H1 (cell line): ENCODE data around the gene CLEC16A. TPM values are rescaled to one million over a fixed set of nuclear protein-coding genes. Genes with fewer than 3 reads are reported as not detected.

Source experiments
- CTCF ChIA-PET: fragments of 300-600 bp; sonication (Branson Sonifier 250); formaldehyde crosslinking; loops from one replicate; lab custom pipeline; 2021; ENCODE audit not compliant: partially characterized antibody; lab: Charles Lee
- POLR2A ChIA-PET: fragments of 300-600 bp; sonication (Branson Sonifier 250); formaldehyde crosslinking; loops from one replicate; lab custom pipeline; 2021; ENCODE audit warnings: inconsistent platforms; ENCODE audit not compliant: partially characterized antibody; lab: Charles Lee
- DNase-seq, 2 experiments: peaks; one replicate each; pipeline versions ENCODE4 v3.0.0 to v3.0.0-alpha.2; 2010 to 2022; ENCODE audit warnings: low spot score in 2 of 2, low read depth in 1 of 2, mixed read lengths in 1 of 2
- FAIRE-seq: peaks from 2 replicates; lab custom pipeline; 2011; peaks lifted over from hg19 to GRCh38; lab: Jason Lieb, UNC
- H2AFZ ChIP-seq: 2 replicates; pipeline ENCODE4 v1.8.1; 2012; ENCODE audit warnings: low read length, inconsistent platforms
- H2AK5ac ChIP-seq: 2 replicates; pipeline ENCODE4 v1.6.1; 2013; ENCODE audit warnings: low read depth, low read length
- H2BK120ac ChIP-seq: replicated peaks from 2 replicates; pipeline ENCODE3; 2013; ENCODE audit warnings: low read depth, low read length, inconsistent platforms
- H2BK12ac ChIP-seq: 2 replicates; pipeline ENCODE4 v1.6.1; 2013; ENCODE audit warnings: low read depth, low read length
- H2BK15ac ChIP-seq: 2 replicates; pipeline ENCODE4 v1.6.1; 2013; ENCODE audit warnings: low read length
- H2BK20ac ChIP-seq: 2 replicates; pipeline ENCODE4 v1.6.1; 2013; ENCODE audit warnings: low read length
- H2BK5ac ChIP-seq: 2 replicates; pipeline ENCODE4 v1.6.1; 2013; ENCODE audit warnings: low read depth, low read length
- H3K14ac ChIP-seq: 2 replicates; pipeline ENCODE4 v1.6.1; 2013; ENCODE audit warnings: inconsistent platforms; ENCODE audit not compliant: insufficient read length
- H3K18ac ChIP-seq: 2 replicates; pipeline ENCODE4 v1.6.1; 2013; ENCODE audit warnings: low read length; ENCODE audit errors: extremely low read depth
- H3K23ac ChIP-seq: 2 replicates; pipeline ENCODE4 v1.6.1; 2013; ENCODE audit warnings: inconsistent platforms; ENCODE audit not compliant: insufficient read length
- H3K23me2 ChIP-seq: 2 replicates; pipeline ENCODE4 v1.6.1; 2013; ENCODE audit warnings: low read depth, low read length
- H3K27ac ChIP-seq: 2 replicates; pipeline ENCODE4 v1.6.1; 2011; ENCODE audit warnings: low read depth, low read length, inconsistent platforms
- H3K27me3 ChIP-seq, 4 experiments: replicated peaks in 1 of 4; 1 replicate in 1 of 4; 2 replicates in 3 of 4; pipeline versions ENCODE4 v1.6.1 to v1.8.1; 2011 to 2013; ENCODE audit warnings: low read length in 3 of 4, mild to moderate bottlenecking in 3 of 4, inconsistent platforms in 2 of 4, mixed read lengths in 2 of 4, moderate library complexity in 1 of 4; ENCODE audit not compliant: control insufficient read depth in 3 of 4, insufficient read depth in 3 of 4; ENCODE audit errors: extremely low read depth in 1 of 4
- H3K36me3 ChIP-seq, 4 experiments: 2 replicates each; pipeline versions ENCODE4 v1.6.1 to v1.8.1; 2011 to 2013; ENCODE audit warnings: mild to moderate bottlenecking in 4 of 4, low read length in 3 of 4, moderate library complexity in 2 of 4, control low read depth in 1 of 4, inconsistent platforms in 1 of 4; ENCODE audit not compliant: insufficient read depth in 4 of 4, control insufficient read depth in 2 of 4
- H3K4ac ChIP-seq: replicated peaks from 2 replicates; pipeline ENCODE3; 2013; ENCODE audit warnings: low read length, low read depth, mixed read lengths, inconsistent platforms; ENCODE audit not compliant: insufficient read length
- H3K4me1 ChIP-seq, 4 experiments: replicated peaks in 1 of 4; 1 replicate in 1 of 4; 2 replicates in 3 of 4; pipeline versions ENCODE4 v1.6.1 to v1.8.1; 2011 to 2013; ENCODE audit warnings: low read length in 3 of 4, inconsistent platforms in 2 of 4, mixed read lengths in 1 of 4; ENCODE audit not compliant: insufficient read depth in 4 of 4, control insufficient read depth in 3 of 4
- H3K4me2 ChIP-seq, 2 experiments: 2 replicates each; pipeline versions ENCODE4 v1.6.1 to v1.8.1; 2011 to 2013; ENCODE audit warnings: low read depth in 2 of 2, low read length in 2 of 2, control low read depth in 1 of 2, inconsistent platforms in 1 of 2, mild to moderate bottlenecking in 1 of 2; ENCODE audit not compliant: insufficient read depth in 1 of 2
- H3K4me3 ChIP-seq, 4 experiments: fragments of 200-600, 300-600 bp in 1 of 4; sonication (generic), shearing (Covaris generic), sonication (Bioruptor Twin) in 1 of 4; 2 replicates each; pipeline versions ENCODE4 v1.5.1 to v1.8.1; 2011 to 2016; ENCODE audit warnings: low read length in 4 of 4, low read depth in 3 of 4, control low read depth in 2 of 4, inconsistent platforms in 2 of 4, mild to moderate bottlenecking in 2 of 4, mixed read lengths in 1 of 4, moderate library complexity in 1 of 4; ENCODE audit not compliant: insufficient read depth in 2 of 4; ENCODE audit errors: extremely low read depth in 1 of 4
- H3K56ac ChIP-seq: replicated peaks from 2 replicates; pipeline ENCODE3; 2013; ENCODE audit warnings: low read depth, mild to moderate bottlenecking, mixed read lengths, low read length, inconsistent platforms; ENCODE audit not compliant: insufficient read length
- H3K79me1 ChIP-seq: 2 replicates; pipeline ENCODE4 v1.6.1; 2013; ENCODE audit warnings: low read depth, low read length, control low read depth
- H3K79me2 ChIP-seq, 2 experiments: 2 replicates each; pipeline versions ENCODE4 v1.6.1 to v1.8.1; 2012 to 2013; ENCODE audit warnings: low read length in 2 of 2, mild to moderate bottlenecking in 2 of 2, inconsistent platforms in 1 of 2; ENCODE audit not compliant: insufficient read depth in 2 of 2, control insufficient read depth in 1 of 2
- H3K9ac ChIP-seq, 4 experiments: replicated peaks in 1 of 4; 1 replicate in 1 of 4; 2 replicates in 3 of 4; pipeline versions ENCODE4 v1.6.1 to v1.8.1; 2011 to 2013; ENCODE audit warnings: low read depth in 3 of 4, low read length in 3 of 4, control low read depth in 2 of 4, mild to moderate bottlenecking in 2 of 4, moderate library complexity in 2 of 4, inconsistent platforms in 1 of 4; ENCODE audit errors: extremely low read depth in 1 of 4
- H3K9me3 ChIP-seq, 2 experiments: 2 replicates each; pipeline versions ENCODE4 v1.6.1 to v1.8.1; 2012 to 2013; ENCODE audit warnings: mild to moderate bottlenecking in 2 of 2, moderate library complexity in 2 of 2, control low read depth in 1 of 2, inconsistent platforms in 1 of 2, low read depth in 1 of 2, low read length in 1 of 2, mixed read lengths in 1 of 2; ENCODE audit not compliant: insufficient read depth in 2 of 2
- H4K20me1 ChIP-seq, 2 experiments: replicated peaks in 1 of 2; 2 replicates each; pipeline versions ENCODE3 to v1.8.1; 2011 to 2013; ENCODE audit warnings: inconsistent platforms in 2 of 2, low read length in 2 of 2, mild to moderate bottlenecking in 1 of 2; ENCODE audit not compliant: insufficient read depth in 2 of 2, control insufficient read depth in 1 of 2
- H4K5ac ChIP-seq: 2 replicates; pipeline ENCODE4 v1.6.1; 2013; ENCODE audit warnings: low read length, low read depth, mixed read lengths, inconsistent platforms; ENCODE audit not compliant: insufficient read length
- H4K8ac ChIP-seq: 2 replicates; pipeline ENCODE4 v1.8.0; 2013; ENCODE audit warnings: mild to moderate bottlenecking, moderate library complexity, low read length, inconsistent platforms; ENCODE audit not compliant: insufficient read depth; ENCODE audit errors: extremely low read depth
- H4K91ac ChIP-seq: replicated peaks from 2 replicates; pipeline ENCODE3; 2013; ENCODE audit warnings: low read length, mixed read lengths, inconsistent platforms; ENCODE audit not compliant: insufficient read length
- USF2 ChIP-seq: IDR thresholded peaks from 2 replicates; pipeline ENCODE4 v1.6.1; 2011; ENCODE audit warnings: low read length, improper control_type of control experiment
- WGBS, 2 experiments: shearing (Covaris generic) in 1 of 2; methylation state at CpG; one replicate each; pipeline versions ENCODE4 v1.1.6 to v1.1.7; 2013 to 2015; ENCODE audit warnings: low lambda C conversion rate in 2 of 2, mixed read lengths in 2 of 2, inconsistent platforms in 1 of 2, low coverage in 1 of 2, missing lambda C conversion rate in 1 of 2; ENCODE audit not compliant: insufficient replicate concordance in 2 of 2, insufficient coverage in 1 of 2, insufficient read length in 1 of 2; ENCODE audit errors: extremely low coverage in 1 of 2, missing lambda C conversion rate in 1 of 2; 5-methylcytosine and 5-hydroxymethylcytosine counted together
- polyA plus RNA-seq, 7 experiments: library from polyadenylated mRNA; depleted of rRNA in 3 of 7; stranded (reverse) in 5 of 7; unstranded in 2 of 7; fragments of >200 nt in 5 of 7; fragments of 200-250 nt in 2 of 7; gene quantifications; 1 replicate in 5 of 7; 2 replicates in 1 of 7; 4 replicates in 1 of 7; pipeline versions ENCODE4 v1.2.1 to v1.2.3, GENCODE V29; 2011 to 2013; ENCODE audit warnings: missing spikeins in 2 of 7, mixed read lengths in 2 of 7
- total RNA-seq: library from RNA; stranded (reverse); fragmentation: NEBNext Ultra II Directional; extraction: Animal tissue kit (Norgen Biotek cat#: 25700); gene quantifications from 2 replicates; pipeline ENCODE4 v1.2.1, GENCODE V29; 2021

CLEC16A gene
- total and polyA plus RNA-seq, 2 of the 8 experiments (the other 6 are each of a cell fraction or from before 2014, with no cell fraction given): 7.6 to 19.3 TPM

GRCh38 chr16:10920726-10921427 lies 23.5 kb upstream of the CLEC16A start:
- ChIA-PET CTCF (interaction anchor here (0.9 to 8.1 kb wide), 6 partner anchors 11 to 175 kb away, joined by 3 to 82 read pairs (median 3); no protein-coding TSS in a partner anchor), POLR2A (no interaction called here)
- Histone ChIP-seq H3K23me2 (no peaks in the 10 kb centered on the region), H3K9ac (no peak overlapping the region), H4K20me1 (peaks cover 0 to 5% of the 10 kb centered on the region in 2 experiments), H3K79me1 (no peaks in the 10 kb centered on the region), H2BK120ac (no peak overlapping the region), H2BK5ac (no peak overlapping the region), H3K4me3 (no peak overlapping the region), H3K79me2 (no peaks in the 10 kb centered on the region), H3K27ac (no peak overlapping the region), H3K9me3 (no peaks in the 10 kb centered on the region), H3K18ac (no peak overlapping the region), H3K23ac (no peak overlapping the region), H3K56ac (no peak overlapping the region), H3K27me3 (peaks cover 0 to 3% (median 0%) of the 10 kb centered on the region in 4 experiments; a peak in 1 of 7 replicates), H4K8ac (no peak overlapping the region), H2BK12ac (no peak overlapping the region)
- 88% methylated on average over 15 of the region's 15 CpGs; no CpG with 5 or more reads in 1 of the 2 experiments for WGBS, 2 experiments
- no peak for DNase-seq
- TF ChIP-seq USF2: no peak
- TF ChIP-seq, all 59 proteins: peak for 0
- no peak overlapping the region for H2AFZ ChIP-seq
- no peaks in the 10 kb centered on the region for H3K36me3 ChIP-seq
- no peak overlapping the region for H3K4me2 ChIP-seq
- H2BK20ac ChIP-seq: no peak overlapping the region
- H3K4me1 ChIP-seq: peaks cover 0 to 8% (median 0%) of the 10 kb centered on the region in 4 experiments; a peak in 2 of 7 replicates
- no peak overlapping the region for H3K4ac ChIP-seq
- no peak overlapping the region for H4K91ac ChIP-seq
- no peak overlapping the region for H4K5ac ChIP-seq
- H3K14ac ChIP-seq: no peak overlapping the region
- no peak overlapping the region for H2AK5ac ChIP-seq
- no peak overlapping the region for H2BK15ac ChIP-seq
- no peak for FAIRE-seq
